ENCODE results near the gene DOCK2.

GRCh38 chr5:169721771-169722170 lies 84.7 kb downstream of the DOCK2 start:
- TF ChIP-seq ZNF138 (CRISPR knock-in tag; conservative IDR thresholded peaks at IDR 0.05): no peak
- no peak for TF ChIP-seq MAX (CRISPR knock-in tag; IDR thresholded peaks at IDR 0.05)
- no peak for TF ChIP-seq CTCF (IDR thresholded peaks at IDR 0.05)
- no peak for TF ChIP-seq FOXJ3 (CRISPR knock-in tag; IDR thresholded peaks at IDR 0.05; ENCODE audit: borderline replicate concordance)
- TF ChIP-seq ZBTB21 (CRISPR knock-in tag; IDR thresholded peaks at IDR 0.05; ENCODE audit: borderline replicate concordance): no peak
- TF ChIP-seq USF2 (CRISPR knock-in tag; IDR thresholded peaks at IDR 0.05): no peak
- no peak for TF ChIP-seq TP53 (CRISPR knock-in tag; IDR thresholded peaks at IDR 0.05)
- TF ChIP-seq CREM (CRISPR knock-in tag; IDR thresholded peaks at IDR 0.05): no peak
- TF ChIP-seq, protein P1, sequence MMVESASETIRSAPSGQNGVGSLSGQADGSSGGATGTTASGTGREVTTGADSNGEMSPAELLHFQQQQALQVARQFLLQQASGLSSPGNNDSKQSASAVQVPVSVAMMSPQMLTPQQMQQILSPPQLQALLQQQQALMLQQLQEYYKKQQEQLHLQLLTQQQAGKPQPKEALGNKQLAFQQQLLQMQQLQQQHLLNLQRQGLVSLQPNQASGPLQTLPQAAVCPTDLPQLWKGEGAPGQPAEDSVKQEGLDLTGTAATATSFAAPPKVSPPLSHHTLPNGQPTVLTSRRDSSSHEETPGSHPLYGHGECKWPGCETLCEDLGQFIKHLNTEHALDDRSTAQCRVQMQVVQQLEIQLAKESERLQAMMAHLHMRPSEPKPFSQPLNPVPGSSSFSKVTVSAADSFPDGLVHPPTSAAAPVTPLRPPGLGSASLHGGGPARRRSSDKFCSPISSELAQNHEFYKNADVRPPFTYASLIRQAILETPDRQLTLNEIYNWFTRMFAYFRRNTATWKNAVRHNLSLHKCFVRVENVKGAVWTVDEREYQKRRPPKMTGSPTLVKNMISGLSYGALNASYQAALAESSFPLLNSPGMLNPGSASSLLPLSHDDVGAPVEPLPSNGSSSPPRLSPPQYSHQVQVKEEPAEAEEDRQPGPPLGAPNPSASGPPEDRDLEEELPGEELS (CRISPR knock-in tag; IDR thresholded peaks at IDR 0.05): no peak
- TF ChIP-seq, protein P2, sequence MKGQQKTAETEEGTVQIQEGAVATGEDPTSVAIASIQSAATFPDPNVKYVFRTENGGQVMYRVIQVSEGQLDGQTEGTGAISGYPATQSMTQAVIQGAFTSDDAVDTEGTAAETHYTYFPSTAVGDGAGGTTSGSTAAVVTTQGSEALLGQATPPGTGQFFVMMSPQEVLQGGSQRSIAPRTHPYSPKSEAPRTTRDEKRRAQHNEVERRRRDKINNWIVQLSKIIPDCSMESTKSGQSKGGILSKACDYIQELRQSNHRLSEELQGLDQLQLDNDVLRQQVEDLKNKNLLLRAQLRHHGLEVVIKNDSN (CRISPR knock-in tag; IDR thresholded peaks at IDR 0.05): no peak
- no peak for TF ChIP-seq EMX1 (CRISPR knock-in tag; IDR thresholded peaks at IDR 0.05)
- no peak for TF ChIP-seq ZNF281 (CRISPR knock-in tag; IDR thresholded peaks at IDR 0.05)
- TF ChIP-seq PREB (CRISPR knock-in tag; IDR thresholded peaks at IDR 0.05; ENCODE audit: borderline replicate concordance): no peak

All from WTC11 (cell line).